ENCODE data around the gene NIN. TPM values are rescaled to one million over a fixed set of nuclear protein-coding genes. Genes with fewer than 3 reads are reported as not detected.
A peak's percentile ranks its signal among the peaks of the same experiment; 100 is the strongest.

NIN gene
- total and polyA plus RNA-seq, 11 donors, result 11.7 to 48.3 (median 25.0) TPM

DNA sequence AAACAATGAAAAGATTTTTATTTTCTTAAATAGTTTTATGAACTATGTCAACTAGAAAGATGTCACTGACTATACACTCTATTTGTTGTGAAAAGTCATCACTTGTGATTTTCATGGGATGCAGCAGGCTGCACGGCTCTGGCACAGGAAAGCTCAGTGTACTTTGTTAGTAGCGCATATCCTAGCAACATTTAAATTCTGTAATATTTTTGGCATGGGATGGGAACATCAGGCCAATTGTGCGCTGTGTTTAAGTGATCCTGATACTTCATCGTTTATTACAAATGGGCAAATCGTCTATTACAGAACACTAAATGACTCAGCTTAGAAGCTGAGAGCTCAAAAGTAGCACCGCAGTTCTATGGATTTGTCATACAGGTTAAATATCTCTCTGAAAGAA lies 102.1 kb downstream of the NIN start:
- Histone ChIP-seq H3K4me3 (no peak overlapping the region), H3K36me3 (peaks cover 0 to 100% (median 99%) of the 10 kb centered on the region in 9 donors), H3K4me1 (peaks cover 0 to 12% (median 0%) of the 10 kb centered on the region in 12 donors), H3K9me3 (no peaks in the 10 kb centered on the region), H3K27ac (no peak overlapping the region), H3K27me3 (no peaks in the 10 kb centered on the region)
- no peak for TF ChIP-seq CTCF (IDR thresholded peaks at IDR 0.05)
- TF ChIP-seq POLR2A (IDR thresholded peaks at IDR 0.05), result no peak
- WGBS, 4 donors, result 86 to 94% (median 88%) methylated on average over 6 of the region's 6 CpGs
- intact Hi-C loops (cut with DNase I), result loop anchor here in 2 of 10 donors (10.0 kb wide), 1 partner anchor 46 kb away; no protein-coding TSS in a partner anchor
- DNase-seq, result no peak
- ATAC-seq, result no peak

DNA sequence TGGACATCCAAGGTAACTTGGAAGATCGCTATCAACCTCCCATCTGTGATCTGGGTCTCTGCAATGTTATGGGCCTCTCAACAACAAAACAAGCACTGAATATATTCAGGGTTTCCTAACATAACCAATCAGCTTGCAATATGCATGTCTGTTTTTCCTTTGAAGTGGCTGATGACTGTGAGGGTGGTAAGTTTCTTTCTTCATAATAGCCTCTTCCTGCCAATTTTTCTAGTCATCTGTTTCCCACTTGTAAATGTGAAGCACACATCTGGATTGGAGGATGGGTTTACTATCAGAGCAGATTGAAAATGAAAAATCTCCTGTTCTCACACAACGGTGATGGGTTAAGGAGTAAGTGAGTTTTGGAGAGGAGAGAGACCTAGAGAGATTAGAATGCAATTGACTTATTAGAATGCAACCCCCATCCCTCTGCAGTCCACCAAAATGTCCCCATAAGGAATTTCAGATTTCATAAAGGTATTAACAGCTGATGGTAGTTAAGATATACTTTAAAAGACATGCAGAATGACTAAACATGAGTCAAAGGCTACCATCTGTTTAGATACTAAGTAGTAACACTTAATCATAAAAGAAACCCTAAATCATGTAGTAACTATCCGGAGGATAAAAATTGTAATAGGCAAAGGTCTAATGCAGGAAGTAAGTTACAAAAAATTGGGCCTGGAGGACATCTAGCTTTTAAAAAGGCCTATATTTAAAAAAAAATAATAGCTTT lies 104.4 kb downstream of the NIN start:
- peaks cover 0 to 100% (median 99%) of the 10 kb centered on the region in 9 donors for H3K36me3 ChIP-seq
- peaks cover 0 to 12% (median 0%) of the 10 kb centered on the region in 12 donors for H3K4me1 ChIP-seq
- intact Hi-C loops (cut with DNase I), result loop anchor here in 2 of 10 donors (10.0 kb wide), 1 partner anchor 48 kb away; no protein-coding TSS in a partner anchor
- WGBS, 4 donors, result 85 to 89% (median 88%) methylated on average over 3 of the region's 3 CpGs
- H3K27ac ChIP-seq, result peak overlapping the region in 1 of 12 donors; percentile 57
- H3K27me3 ChIP-seq, result no peaks in the 10 kb centered on the region
- no peak overlapping the region for H3K4me3 ChIP-seq
- ATAC-seq (no peak), DNase-seq (no peak)
- H3K9me3 ChIP-seq, result no peaks in the 10 kb centered on the region
- TF ChIP-seq POLR2A (IDR thresholded peaks at IDR 0.05), result no peak
- no peak for TF ChIP-seq CTCF (IDR thresholded peaks at IDR 0.05)

DNA sequence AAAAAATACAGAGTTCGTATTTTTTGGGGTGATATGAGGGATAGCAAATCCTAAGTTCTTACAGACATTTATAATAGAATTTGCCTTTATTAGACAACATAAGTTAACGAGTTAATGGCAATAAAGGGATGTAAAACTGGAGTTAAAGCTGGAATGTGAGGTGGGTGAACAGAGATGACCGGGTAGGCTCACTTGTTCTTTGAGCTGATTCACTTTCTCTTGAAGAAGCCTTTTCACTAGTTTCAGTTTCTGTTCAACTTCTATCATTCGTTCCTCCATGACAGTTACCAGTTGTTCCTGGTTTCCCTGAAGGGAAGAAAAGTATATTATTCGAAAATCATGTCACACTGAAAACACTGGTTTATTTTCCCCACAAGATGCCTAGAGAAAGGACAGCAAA lies 105.2 kb downstream of the NIN start:
- 80 to 95% (median 91%) methylated on average over 5 of the region's 5 CpGs for WGBS, 4 donors

More for the DNA sequence above, 105.2 kb downstream of the NIN start:
- peaks cover 0 to 100% (median 100%) of the 10 kb centered on the region in 9 donors for H3K36me3 ChIP-seq
- H3K9me3 ChIP-seq, result no peaks in the 10 kb centered on the region
- no peak for DNase-seq
- peak overlapping the region in 1 of 12 donors; percentile 57 for H3K27ac ChIP-seq
- no peak for TF ChIP-seq CTCF (IDR thresholded peaks at IDR 0.05)
- TF ChIP-seq POLR2A (IDR thresholded peaks at IDR 0.05), result no peak
- no peaks in the 10 kb centered on the region for H3K27me3 ChIP-seq
- no peak for ATAC-seq
- intact Hi-C loops (cut with DNase I), result loop anchor here in 2 of 10 donors (10.0 kb wide), 1 partner anchor 49 kb away; no protein-coding TSS in a partner anchor
- H3K4me3 ChIP-seq, result no peak overlapping the region
- H3K4me1 ChIP-seq, result peaks cover 0 to 12% (median 0%) of the 10 kb centered on the region in 12 donors
